HG02884 (cell line): ENCODE results near the gene TERT.

Source experiments
- ATAC-seq: cut with Tn5 transposase; IDR thresholded peaks from one replicate; pipeline ENCODE4 v1.9.1; 2021; ENCODE audit warnings: mild to moderate bottlenecking, moderate library complexity; ENCODE audit not compliant: unreplicated experiment

The TERT gene

GRCh38 chr5:1209896-1210776 is 84.7 kb downstream of the TERT start:
- no peak for ATAC-seq

GRCh38 chr5:1209489-1209852 is 85.4 kb downstream of the TERT start:
- ATAC-seq, result no peak

GRCh38 chr5:1208743-1209488 is 86.0 kb downstream of the TERT start:
- ATAC-seq, result no peak

- no peak for ATAC-seq
These were observed 86.6 kb downstream of the TERT start for GRCh38 chr5:1208221-1208742.

- ATAC-seq, result no peak
These were observed 87.3 kb downstream of the TERT start for GRCh38 chr5:1207555-1207954.

- ATAC-seq, result no peak
These were observed 88.1 kb downstream of the TERT start for GRCh38 chr5:1206521-1207412.

- no peak for ATAC-seq
These were observed 89.3 kb downstream of the TERT start for GRCh38 chr5:1205255-1206180.

- no peak for ATAC-seq
These were observed 90.1 kb downstream of the TERT start for GRCh38 chr5:1204693-1205242.

- ATAC-seq, result no peak
These were observed 90.7 kb downstream of the TERT start for GRCh38 chr5:1203968-1204692.

- ATAC-seq, result no peak
These were observed 91.4 kb downstream of the TERT start for GRCh38 chr5:1203311-1203967.
